ENCODE measurements around the gene SELENBP1.

The SELENBP1 gene

GRCh38 chr1:151327223-151327902, 45.1 kb downstream of the SELENBP1 start, which contains the start of gene PI4KB:
Gene PI4KB (minus strand): TSS chr1:151327416. CDS start chr1:151316481, 10,935 bp downstream.
- peak within 1 kb of the TSS; percentile 88 for H3K4me3 ChIP-seq (ENCODE audit: low read length)
- H3K27me3 ChIP-seq (ENCODE audit: control insufficient read depth, insufficient read depth, low read length), result no peaks in the 10 kb centered on the region
- peaks cover 12% of the 10 kb centered on the region for H3K4me1 ChIP-seq (ENCODE audit: control insufficient read depth, insufficient read depth, low read length)
- H3K27ac ChIP-seq (ENCODE audit: low read depth, low read length), result peak within 1 kb of the TSS; percentile 79
- H3K9ac ChIP-seq (ENCODE audit: low read length), result peak within 1 kb of the TSS; percentile 50
- H3K36me3 ChIP-seq (ENCODE audit: control insufficient read depth, insufficient read depth, low read length), result peaks cover 3% of the 10 kb centered on the region

GRCh38 chr1:151326619-151327222, 45.8 kb downstream of the SELENBP1 start:
- no peaks in the 10 kb centered on the region for H3K27me3 ChIP-seq (ENCODE audit: control insufficient read depth, insufficient read depth, low read length)
- peaks cover 12% of the 10 kb centered on the region for H3K4me1 ChIP-seq (ENCODE audit: control insufficient read depth, insufficient read depth, low read length)
- peak overlapping the region; percentile 79 for H3K27ac ChIP-seq (ENCODE audit: low read depth, low read length)
- H3K36me3 ChIP-seq (ENCODE audit: control insufficient read depth, insufficient read depth, low read length), result peaks cover 3% of the 10 kb centered on the region
- H3K9ac ChIP-seq (ENCODE audit: low read length), result peak overlapping the region; percentile 50
- peak overlapping the region; percentile 88 for H3K4me3 ChIP-seq (ENCODE audit: low read length)

- no peaks in the 10 kb centered on the region for H3K27me3 ChIP-seq (ENCODE audit: control insufficient read depth, insufficient read depth, low read length)
- H3K27ac ChIP-seq (ENCODE audit: low read depth, low read length), result peak overlapping the region; percentile 79
- peaks cover 12% of the 10 kb centered on the region for H3K4me1 ChIP-seq (ENCODE audit: control insufficient read depth, insufficient read depth, low read length)
- peak overlapping the region; percentile 50 for H3K9ac ChIP-seq (ENCODE audit: low read length)
- H3K36me3 ChIP-seq (ENCODE audit: control insufficient read depth, insufficient read depth, low read length), result peaks cover 5% of the 10 kb centered on the region
- peak overlapping the region; percentile 88 for H3K4me3 ChIP-seq (ENCODE audit: low read length)
These were observed 46.7 kb downstream of the SELENBP1 start for GRCh38 chr1:151325646-151326429.

- no peak overlapping the region for H3K27ac ChIP-seq (ENCODE audit: low read depth, low read length)
- H3K4me1 ChIP-seq (ENCODE audit: control insufficient read depth, insufficient read depth, low read length), result peaks cover 12% of the 10 kb centered on the region
- no peak overlapping the region for H3K9ac ChIP-seq (ENCODE audit: low read length)
- H3K27me3 ChIP-seq (ENCODE audit: control insufficient read depth, insufficient read depth, low read length), result no peaks in the 10 kb centered on the region
- H3K36me3 ChIP-seq (ENCODE audit: control insufficient read depth, insufficient read depth, low read length), result peaks cover 9% of the 10 kb centered on the region
- no peak overlapping the region for H3K4me3 ChIP-seq (ENCODE audit: low read length)
These were observed 47.3 kb downstream of the SELENBP1 start for GRCh38 chr1:151325231-151325630.

- H3K27ac ChIP-seq (ENCODE audit: low read depth, low read length), result no peak overlapping the region
- no peak overlapping the region for H3K9ac ChIP-seq (ENCODE audit: low read length)
- H3K4me1 ChIP-seq (ENCODE audit: control insufficient read depth, insufficient read depth, low read length), result peaks cover 12% of the 10 kb centered on the region
- H3K27me3 ChIP-seq (ENCODE audit: control insufficient read depth, insufficient read depth, low read length), result no peaks in the 10 kb centered on the region
- H3K36me3 ChIP-seq (ENCODE audit: control insufficient read depth, insufficient read depth, low read length), result peaks cover 9% of the 10 kb centered on the region
- H3K4me3 ChIP-seq (ENCODE audit: low read length), result no peak overlapping the region
These were observed 48.0 kb downstream of the SELENBP1 start for GRCh38 chr1:151324390-151324930.

GRCh38 chr1:151318975-151319374, 53.5 kb downstream of the SELENBP1 start:
- Histone ChIP-seq H3K4me3 (ENCODE audit: low read length) (no peak overlapping the region), H3K36me3 (ENCODE audit: control insufficient read depth, insufficient read depth, low read length) (peaks cover 15% of the 10 kb centered on the region), H3K4me1 (ENCODE audit: control insufficient read depth, insufficient read depth, low read length) (no peaks in the 10 kb centered on the region), H3K27ac (ENCODE audit: low read depth, low read length) (no peak overlapping the region), H3K9ac (ENCODE audit: low read length) (no peak overlapping the region), H3K27me3 (ENCODE audit: control insufficient read depth, insufficient read depth, low read length) (no peaks in the 10 kb centered on the region)

GRCh38 chr1:151315565-151316235, 56.8 kb downstream of the SELENBP1 start:
- no peak overlapping the region for H3K9ac ChIP-seq (ENCODE audit: low read length)
- no peaks in the 10 kb centered on the region for H3K27me3 ChIP-seq (ENCODE audit: control insufficient read depth, insufficient read depth, low read length)
- H3K27ac ChIP-seq (ENCODE audit: low read depth, low read length), result no peak overlapping the region
- peaks cover 16% of the 10 kb centered on the region for H3K4me1 ChIP-seq (ENCODE audit: control insufficient read depth, insufficient read depth, low read length)
- no peak overlapping the region for H3K4me3 ChIP-seq (ENCODE audit: low read length)
- H3K36me3 ChIP-seq (ENCODE audit: control insufficient read depth, insufficient read depth, low read length), result peaks cover 21% of the 10 kb centered on the region
